Upper lobe of left lung (tissue), 4 donors: ENCODE data around the gene SOX2.

ENCODE experiments used
- CTCF ChIP-seq, 6 experiments: fragments of 450-650 bp in 4 of 6; fragments of 200-600 bp in 2 of 6; sonication (generic) in 2 of 6; IDR thresholded peaks; one replicate each; pipeline ENCODE4 v1.5.1; 2016 to 2019; ENCODE audit warnings: antibody characterized with exemption in 6 of 6
- EP300 ChIP-seq, 4 donors: sonication (generic); formaldehyde crosslinking; IDR thresholded peaks; one replicate each; pipeline ENCODE4 v1.5.1; 2017; ENCODE audit warnings: antibody characterized with exemption in 4 of 4, control low read depth in 2 of 4
- POLR2A ChIP-seq, 4 donors: fragments of 450-650 bp; IDR thresholded peaks; one replicate each; pipeline ENCODE4 v1.5.1; 2016 to 2017; ENCODE audit warnings: antibody characterized with exemption in 4 of 4, mild to moderate bottlenecking in 2 of 4
- POLR2AphosphoS5 ChIP-seq, 2 donors: sonication (generic); formaldehyde crosslinking; IDR thresholded peaks; one replicate each; pipeline ENCODE4 v1.5.1; 2017; ENCODE audit warnings: antibody characterized with exemption in 2 of 2

- TF ChIP-seq POLR2AphosphoS5 (IDR thresholded peaks at IDR 0.05) (no peak), CTCF (IDR thresholded peaks at IDR 0.05) (no peak), POLR2A (IDR thresholded peaks at IDR 0.05) (no peak), EP300 (IDR thresholded peaks at IDR 0.05) (no peak)
These were observed 7.9 kb upstream of the SOX2 start for GRCh38 chr3:181703601-181704420.
